Activated CD4-positive, CD25-positive, alpha-beta regulatory T cell treated with anti-CD3 and anti-CD28 coated beads, Interleukin-2, amount 50 U/mL, for 72 hours (primary cell): ENCODE data around the gene RRP1.

ENCODE experiments used
- DNase-seq: peaks from one replicate; pipeline ENCODE4 v3.0.0; 2021

Gene RRP1

DNA sequence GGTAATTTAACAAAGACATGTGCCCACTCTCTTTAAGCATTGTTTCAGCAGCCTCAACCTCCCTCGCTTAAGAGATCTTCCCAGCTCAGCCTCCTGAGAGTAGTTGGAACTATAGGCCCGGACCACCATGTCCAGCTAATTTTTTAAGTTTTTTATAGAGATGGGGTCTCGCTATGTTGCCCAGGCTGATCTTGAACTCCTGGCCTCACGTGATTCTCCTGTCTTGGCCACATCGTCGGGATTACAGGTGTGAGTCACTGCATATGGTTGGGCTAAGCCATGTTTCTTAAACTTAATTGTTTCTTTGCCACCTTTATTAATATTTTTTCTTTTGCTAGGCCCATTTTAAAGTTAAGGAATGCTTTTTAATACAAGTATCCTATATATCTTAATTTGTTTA, 57.1 kb downstream of the RRP1 start:
- DNase-seq, result no peak

DNA sequence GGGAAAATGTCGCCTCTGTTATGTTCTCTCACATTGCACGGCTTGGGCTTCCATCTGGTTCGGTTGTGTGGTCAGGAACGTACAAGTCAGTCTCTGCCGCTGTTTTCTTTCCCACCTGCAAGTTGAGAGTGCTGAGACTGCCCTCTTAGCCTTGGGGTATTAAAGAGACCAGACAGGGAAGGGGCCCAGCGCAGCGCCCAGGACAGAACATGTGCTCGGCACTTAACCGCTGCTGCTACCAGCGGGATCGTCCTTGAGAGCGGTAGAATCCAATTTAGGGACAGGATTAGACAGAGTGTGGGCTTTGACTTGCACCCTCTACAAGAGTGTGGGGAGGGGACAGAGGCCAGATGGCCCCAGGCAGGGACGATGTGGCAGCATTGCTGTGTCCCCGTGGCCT, 57.9 kb downstream of the RRP1 start:
- DNase-seq, result no peak

GRCh38 chr21:43848771-43849170, 59.4 kb downstream of the RRP1 start:
- no peak for DNase-seq

GRCh38 chr21:43849532-43850299, 60.3 kb downstream of the RRP1 start:
- DNase-seq, result no peak

- no peak for DNase-seq
These were observed 61.4 kb downstream of the RRP1 start for GRCh38 chr21:43850728-43851295.

DNA sequence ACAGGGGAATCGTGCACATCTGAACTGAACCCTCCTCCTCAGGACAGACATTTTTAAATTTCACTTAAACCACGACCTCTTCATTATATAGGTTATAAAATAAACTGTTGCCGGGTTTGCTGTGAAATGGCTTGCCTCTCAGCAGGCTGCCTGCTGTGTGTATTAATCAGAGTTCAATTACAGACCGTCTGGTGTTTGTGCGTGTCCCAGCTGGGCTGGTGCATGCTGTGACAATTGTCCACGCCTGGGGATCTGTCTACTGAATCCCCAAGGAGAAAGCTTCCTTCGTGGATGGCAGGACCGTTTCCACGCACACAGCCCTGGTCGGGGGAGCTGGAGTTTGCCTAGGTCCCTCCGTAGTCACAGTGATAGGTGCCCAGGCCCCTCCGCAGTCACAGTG, 62.2 kb downstream of the RRP1 start:
- no peak for DNase-seq

GRCh38 chr21:43853851-43854772, 64.7 kb downstream of the RRP1 start:
- DNase-seq, result no peak
